Keratinocyte (primary cell): ENCODE measurements around the gene GRK1. TPM values are rescaled to one million over a fixed set of nuclear protein-coding genes. Genes with fewer than 3 reads are reported as not detected.
"Not testable (repeated sequence)": the region's sequence is repeated elsewhere in the genome, so short reads cannot be mapped to it uniquely, and the experiment has no call there.

Experiments
- DNase-seq: peaks from one replicate; pipeline ENCODE4 v3.0.0-alpha.2; 2011; ENCODE audit warnings: low read depth, missing footprints, low spot score
- FAIRE-seq: peaks from 2 replicates; lab custom pipeline; 2011; peaks lifted over from hg19 to GRCh38; lab: Jason Lieb, UNC
- H2AFZ ChIP-seq: 2 replicates; pipeline ENCODE4 v1.6.0; 2012; ENCODE audit warnings: low read length, control low read depth, inconsistent platforms; ENCODE audit not compliant: control insufficient read depth
- H3K27ac ChIP-seq: 2 replicates; pipeline ENCODE4 v1.5.1; 2011; ENCODE audit warnings: low read length; ENCODE audit not compliant: control insufficient read depth, insufficient read depth
- H3K27me3 ChIP-seq: 3 replicates; pipeline ENCODE4 v1.6.0; 2011; ENCODE audit warnings: low read length; ENCODE audit not compliant: control insufficient read depth, insufficient read depth; ENCODE audit errors: extremely low read depth
- H3K36me3 ChIP-seq, 2 experiments: 2 replicates in 1 of 2; 3 replicates in 1 of 2; pipeline ENCODE4 v1.5.1; 2011; ENCODE audit warnings: low read length in 2 of 2, mild to moderate bottlenecking in 1 of 2; ENCODE audit not compliant: control insufficient read depth in 2 of 2, insufficient read depth in 2 of 2; ENCODE audit errors: extremely low read depth in 1 of 2
- H3K4me1 ChIP-seq: 3 replicates; pipeline ENCODE4 v1.5.1; 2011; ENCODE audit warnings: low read length; ENCODE audit not compliant: control insufficient read depth, insufficient read depth; ENCODE audit errors: extremely low read depth
- H3K4me2 ChIP-seq: 3 replicates; pipeline ENCODE4 v1.6.0; 2011; ENCODE audit warnings: low read depth, low read length; ENCODE audit not compliant: control insufficient read depth, insufficient read depth; ENCODE audit errors: extremely low read depth
- H3K4me3 ChIP-seq, 3 experiments: fragments of 200-600 bp in 1 of 3; sonication (generic) in 1 of 3; 2 replicates in 2 of 3; 3 replicates in 1 of 3; pipeline ENCODE4 v1.5.1; 2011 to 2016; ENCODE audit warnings: low read length in 3 of 3, mild to moderate bottlenecking in 3 of 3, control low read depth in 2 of 3, inconsistent platforms in 1 of 3, low read depth in 1 of 3, mixed read lengths in 1 of 3, mixed run types in 1 of 3, moderate library complexity in 1 of 3; ENCODE audit not compliant: control insufficient read depth in 2 of 3, insufficient read depth in 2 of 3; ENCODE audit errors: extremely low read depth in 1 of 3
- H3K79me2 ChIP-seq: 2 replicates; pipeline ENCODE4 v1.6.0; 2012; ENCODE audit warnings: low read length; ENCODE audit not compliant: control insufficient read depth, insufficient read depth
- H3K9ac ChIP-seq: 3 replicates; pipeline ENCODE4 v1.6.0; 2011; ENCODE audit warnings: low read length; ENCODE audit not compliant: control insufficient read depth, insufficient read depth; ENCODE audit errors: extremely low read depth
- H3K9me1 ChIP-seq: 3 replicates; pipeline ENCODE4 v1.6.0; 2011; ENCODE audit warnings: low read length; ENCODE audit not compliant: control insufficient read depth, insufficient read depth; ENCODE audit errors: extremely low read depth
- H3K9me3 ChIP-seq: 2 replicates; pipeline ENCODE4 v1.5.1; 2012; ENCODE audit warnings: low read depth, low read length; ENCODE audit not compliant: control insufficient read depth
- H4K20me1 ChIP-seq: 3 replicates; pipeline ENCODE4 v1.6.0; 2011; ENCODE audit warnings: low read length; ENCODE audit not compliant: control insufficient read depth, insufficient read depth; ENCODE audit errors: extremely low read depth
- CTCF ChIP-seq, 3 experiments: IDR thresholded peaks in 1 of 3; conservative IDR thresholded peaks in 1 of 3; optimal IDR thresholded peaks in 1 of 3; 2 replicates in 2 of 3; 3 replicates in 1 of 3; pipeline versions ENCODE3 to v1.5.1; 2011; ENCODE audit warnings: low read length in 3 of 3, mild to moderate bottlenecking in 3 of 3, moderate library complexity in 2 of 3, control low read depth in 1 of 3, inconsistent platforms in 1 of 3; ENCODE audit not compliant: insufficient read depth in 2 of 3; ENCODE audit errors: extremely low read depth in 1 of 3
- EZH2 ChIP-seq: IDR thresholded peaks from one replicate; pipeline ENCODE4 v1.6.1; 2012; ENCODE audit warnings: inconsistent platforms, mild to moderate bottlenecking, low read length, moderate library complexity
- dilution Hi-C: fragments of 300-500 bp; cut with MboI; formaldehyde crosslinking; loops from one replicate; pipeline ENCODE4 v1.7.0; 2020; ENCODE audit warnings: low sequenced_read_pairs; ENCODE audit not compliant: extremely low pct_ligation_motif_present
- polyA plus RNA-seq, 5 experiments: library from polyadenylated mRNA; depleted of rRNA in 3 of 5; stranded (reverse) in 3 of 5; stranded (forward) in 1 of 5; unstranded in 1 of 5; fragments of >200 nt; gene quantifications; 1 replicate in 1 of 5; 2 replicates in 3 of 5; 3 replicates in 1 of 5; pipeline versions ENCODE4 v1.2.1 to v1.2.3, GENCODE V29; 2011 to 2012; ENCODE audit warnings: missing spikeins in 2 of 5, low read depth in 1 of 5, low replicate concordance in 1 of 5

GRK1 gene
- polyA plus RNA-seq, 1 donor (not counting 4 experiments of a cell fraction or from before 2014, with no cell fraction given): not detected

- peaks cover 2% of the 10 kb centered on the region for H3K4me1 ChIP-seq
- TF ChIP-seq EZH2 (no peak), CTCF (optimal IDR thresholded peaks at IDR 0.05 in 1 of 3, IDR thresholded peaks at IDR 0.05 in 1 of 3, conservative IDR thresholded peaks at IDR 0.05 in 1 of 3; ENCODE audit: extremely low read depth in 1 of 3, insufficient read depth in 2 of 3, low read length in 3 of 3) (no peak)
- H3K9me1 ChIP-seq: no peaks in the 10 kb centered on the region
- H3K4me3 ChIP-seq: no peak overlapping the region
- H3K4me2 ChIP-seq: no peak overlapping the region
- FAIRE-seq (no peak), DNase-seq (no peak)
- H3K79me2 ChIP-seq: no peaks in the 10 kb centered on the region
- no peak overlapping the region for H3K27ac ChIP-seq
- peaks cover 2% of the 10 kb centered on the region for H4K20me1 ChIP-seq
- no peak overlapping the region for H3K9ac ChIP-seq
- H3K9me3 ChIP-seq: no peaks in the 10 kb centered on the region
- dilution Hi-C loops: no loop called here
- no peak overlapping the region for H2AFZ ChIP-seq
- no peaks in the 10 kb centered on the region for H3K36me3 ChIP-seq
- H3K27me3 ChIP-seq: peaks cover 14% of the 10 kb centered on the region
Observed at GRCh38 chr13:113745059-113745458, 78.0 kb downstream of the GRK1 start.

GRCh38 chr13:113745500-113746142, 78.6 kb downstream of the GRK1 start:
- H3K9me1 ChIP-seq, FAIRE-seq: not testable (repeated sequence)

GRCh38 chr13:113746143-113746525, 79.1 kb downstream of the GRK1 start:
- dilution Hi-C loops: no loop called here
- Histone ChIP-seq H3K9ac (no peak overlapping the region), H3K9me1 (no peaks in the 10 kb centered on the region), H4K20me1 (peaks cover 2% of the 10 kb centered on the region), H3K27me3 (peaks cover 14% of the 10 kb centered on the region), H3K9me3 (peaks cover 7% of the 10 kb centered on the region), H3K4me3 (no peak overlapping the region), H3K4me1 (peaks cover 2% of the 10 kb centered on the region), H3K36me3 (no peaks in the 10 kb centered on the region), H3K79me2 (no peaks in the 10 kb centered on the region), H3K4me2 (no peak overlapping the region), H3K27ac (no peak overlapping the region), H2AFZ (no peak overlapping the region)
- no peak for TF ChIP-seq EZH2
- TF ChIP-seq CTCF (optimal IDR thresholded peaks at IDR 0.05 in 1 of 3, IDR thresholded peaks at IDR 0.05 in 1 of 3, conservative IDR thresholded peaks at IDR 0.05 in 1 of 3; ENCODE audit: extremely low read depth in 1 of 3, insufficient read depth in 2 of 3, low read length in 3 of 3): no peak
- no peak for DNase-seq
- no peak for FAIRE-seq

More at GRCh38 chr13:113745500-113746142, 78.6 kb downstream of the GRK1 start:
- H3K4me1 ChIP-seq, H3K9ac ChIP-seq, H3K27ac ChIP-seq, H2AFZ ChIP-seq, H3K36me3 ChIP-seq, H4K20me1 ChIP-seq, DNase-seq, H3K4me3 ChIP-seq, H3K4me2 ChIP-seq, H3K9me3 ChIP-seq, H3K79me2 ChIP-seq, dilution Hi-C loops: not testable (repeated sequence)
- H3K27me3 ChIP-seq: peaks cover 14% of the 10 kb centered on the region
